ENCODE measurements around the gene KRT74. TPM values are rescaled to one million over a fixed set of nuclear protein-coding genes. Genes with fewer than 3 reads are reported as not detected.

Gene KRT74
- total and polyA plus RNA-seq, 2 experiments from 2014 or later, result not detected

GRCh38 chr12:52542785-52543318 is 30.8 kb downstream of the KRT74 start:
- Histone ChIP-seq H3K9me3 (ENCODE audit: low read depth) (no peaks in the 10 kb centered on the region), H3K36me3 (ENCODE audit: low read depth) (no peaks in the 10 kb centered on the region), H3K4me2 (ENCODE audit: unreplicated experiment) (no peak overlapping the region), H4K20me1 (ENCODE audit: insufficient read depth) (no peaks in the 10 kb centered on the region), H3K27me3 (replicated peaks; ENCODE audit: insufficient read depth) (peaks cover 13% of the 10 kb centered on the region; the same call in 1 of the 2 replicates), H3K4me3 (no peak overlapping the region), H3F3A (ENCODE audit: insufficient read depth) (no peaks in the 10 kb centered on the region), H3K4me1 (ENCODE audit: insufficient read depth) (no peaks in the 10 kb centered on the region), H3K9ac (no peak overlapping the region), H3K9me2 (ENCODE audit: insufficient read depth) (no peaks in the 10 kb centered on the region), H3K27ac (no peak overlapping the region), H3K79me2 (ENCODE audit: insufficient read depth) (no peaks in the 10 kb centered on the region), H2AFZ (no peak overlapping the region)
- DNase-seq, result no peak
- in situ Hi-C loops (cut with MboI), result no loop called here
- WGBS, 2 experiments (ENCODE audit: low coverage in 1 of 2, low lambda C conversion rate in 2 of 2, missing lambda C conversion rate in 2 of 2), result 66 to 76% methylated on average over 6 to 7 of the region's 7 CpGs
- TF ChIP-seq EZH2phosphoT487 (IDR thresholded peaks at IDR 0.05; ENCODE audit: insufficient read depth, low read depth) (no peak), EZH2 (IDR thresholded peaks at IDR 0.05; ENCODE audit: insufficient read depth, poor library complexity, severe bottlenecking) (no peak)

- TF ChIP-seq EZH2 (IDR thresholded peaks at IDR 0.05; ENCODE audit: insufficient read depth, poor library complexity, severe bottlenecking) (no peak), EZH2phosphoT487 (IDR thresholded peaks at IDR 0.05; ENCODE audit: insufficient read depth, low read depth) (no peak)
- no peak overlapping the region for H3K27ac ChIP-seq
- no peak for DNase-seq
- in situ Hi-C loops (cut with MboI), result no loop called here
- H3K79me2 ChIP-seq (ENCODE audit: insufficient read depth), result no peaks in the 10 kb centered on the region
- H3K9ac ChIP-seq, result no peak overlapping the region
- no peaks in the 10 kb centered on the region for H3K36me3 ChIP-seq (ENCODE audit: low read depth)
- no peaks in the 10 kb centered on the region for H3K9me3 ChIP-seq (ENCODE audit: low read depth)
- H3K9me2 ChIP-seq (ENCODE audit: insufficient read depth), result no peaks in the 10 kb centered on the region
- H3F3A ChIP-seq (ENCODE audit: insufficient read depth), result no peaks in the 10 kb centered on the region
- H2AFZ ChIP-seq, result no peak overlapping the region
- no peak overlapping the region for H3K4me3 ChIP-seq
- no peaks in the 10 kb centered on the region for H4K20me1 ChIP-seq (ENCODE audit: insufficient read depth)
- H3K4me1 ChIP-seq (ENCODE audit: insufficient read depth), result no peaks in the 10 kb centered on the region
- H3K27me3 ChIP-seq (replicated peaks; ENCODE audit: insufficient read depth), result peaks cover 19% of the 10 kb centered on the region
- no peak overlapping the region for H3K4me2 ChIP-seq (ENCODE audit: unreplicated experiment)
These were observed 31.5 kb downstream of the KRT74 start for GRCh38 chr12:52542157-52542556.

GRCh38 chr12:52541709-52542108 is 31.9 kb downstream of the KRT74 start:
- Histone ChIP-seq H3F3A (ENCODE audit: insufficient read depth) (no peaks in the 10 kb centered on the region), H3K79me2 (ENCODE audit: insufficient read depth) (no peaks in the 10 kb centered on the region), H3K9ac (no peak overlapping the region), H3K4me2 (ENCODE audit: unreplicated experiment) (no peak overlapping the region), H3K36me3 (ENCODE audit: low read depth) (no peaks in the 10 kb centered on the region), H3K27ac (no peak overlapping the region), H3K9me3 (ENCODE audit: low read depth) (no peaks in the 10 kb centered on the region), H4K20me1 (ENCODE audit: insufficient read depth) (no peaks in the 10 kb centered on the region), H3K27me3 (replicated peaks; ENCODE audit: insufficient read depth) (peaks cover 18% of the 10 kb centered on the region), H3K9me2 (ENCODE audit: insufficient read depth) (no peaks in the 10 kb centered on the region), H2AFZ (no peak overlapping the region), H3K4me3 (no peak overlapping the region), H3K4me1 (ENCODE audit: insufficient read depth) (no peaks in the 10 kb centered on the region)
- in situ Hi-C loops (cut with MboI), result no loop called here
- TF ChIP-seq EZH2 (IDR thresholded peaks at IDR 0.05; ENCODE audit: insufficient read depth, poor library complexity, severe bottlenecking) (no peak), EZH2phosphoT487 (IDR thresholded peaks at IDR 0.05; ENCODE audit: insufficient read depth, low read depth) (no peak)
- no peak for DNase-seq
- WGBS, 2 experiments (ENCODE audit: low coverage in 1 of 2, low lambda C conversion rate in 2 of 2, missing lambda C conversion rate in 2 of 2), result 72 to 75% methylated on average over 5 of the region's 5 CpGs

- in situ Hi-C loops (cut with MboI), result no loop called here
- H3K4me2 ChIP-seq (ENCODE audit: unreplicated experiment), result no peak overlapping the region
- H3K36me3 ChIP-seq (ENCODE audit: low read depth), result no peaks in the 10 kb centered on the region
- H3K9me2 ChIP-seq (ENCODE audit: insufficient read depth), result no peaks in the 10 kb centered on the region
- no peak overlapping the region for H3K9ac ChIP-seq
- H3K79me2 ChIP-seq (ENCODE audit: insufficient read depth), result no peaks in the 10 kb centered on the region
- no peak overlapping the region for H3K27ac ChIP-seq
- 74% methylated on average over 7 of the region's 7 CpGs for WGBS, 2 experiments (ENCODE audit: low coverage in 1 of 2, low lambda C conversion rate in 2 of 2, missing lambda C conversion rate in 2 of 2)
- H3K4me3 ChIP-seq, result no peak overlapping the region
- H4K20me1 ChIP-seq (ENCODE audit: insufficient read depth), result no peaks in the 10 kb centered on the region
- H3K9me3 ChIP-seq (ENCODE audit: low read depth), result no peaks in the 10 kb centered on the region
- H3K4me1 ChIP-seq (ENCODE audit: insufficient read depth), result no peaks in the 10 kb centered on the region
- no peak overlapping the region for H2AFZ ChIP-seq
- TF ChIP-seq EZH2phosphoT487 (IDR thresholded peaks at IDR 0.05; ENCODE audit: insufficient read depth, low read depth) (no peak), EZH2 (IDR thresholded peaks at IDR 0.05; ENCODE audit: insufficient read depth, poor library complexity, severe bottlenecking) (no peak)
- H3K27me3 ChIP-seq (replicated peaks; ENCODE audit: insufficient read depth), result peaks cover 10% of the 10 kb centered on the region; the same call in 1 of the 2 replicates
- no peaks in the 10 kb centered on the region for H3F3A ChIP-seq (ENCODE audit: insufficient read depth)
- no peak for DNase-seq
These were observed 33.1 kb downstream of the KRT74 start for GRCh38 chr12:52540531-52540930.

GRCh38 chr12:52539821-52540173 is 33.8 kb downstream of the KRT74 start:
- Histone ChIP-seq H3K9me2 (ENCODE audit: insufficient read depth) (no peaks in the 10 kb centered on the region), H4K20me1 (ENCODE audit: insufficient read depth) (no peaks in the 10 kb centered on the region), H3K9me3 (ENCODE audit: low read depth) (no peaks in the 10 kb centered on the region), H2AFZ (no peak overlapping the region), H3K4me1 (ENCODE audit: insufficient read depth) (no peaks in the 10 kb centered on the region), H3F3A (ENCODE audit: insufficient read depth) (no peaks in the 10 kb centered on the region), H3K4me3 (no peak overlapping the region), H3K79me2 (ENCODE audit: insufficient read depth) (no peaks in the 10 kb centered on the region), H3K9ac (no peak overlapping the region), H3K27me3 (replicated peaks; ENCODE audit: insufficient read depth) (peaks cover 6% of the 10 kb centered on the region; the same call in 1 of the 2 replicates), H3K27ac (no peak overlapping the region), H3K36me3 (ENCODE audit: low read depth) (no peaks in the 10 kb centered on the region), H3K4me2 (ENCODE audit: unreplicated experiment) (no peak overlapping the region)
- 89 to 100% methylated on average over 2 to 3 of the region's 3 CpGs for WGBS, 2 experiments (ENCODE audit: low coverage in 1 of 2, low lambda C conversion rate in 2 of 2, missing lambda C conversion rate in 2 of 2)
- DNase-seq, result no peak
- TF ChIP-seq EZH2 (IDR thresholded peaks at IDR 0.05; ENCODE audit: insufficient read depth, poor library complexity, severe bottlenecking) (no peak), EZH2phosphoT487 (IDR thresholded peaks at IDR 0.05; ENCODE audit: insufficient read depth, low read depth) (no peak)
- in situ Hi-C loops (cut with MboI), result no loop called here
